HG02588 (cell line): ENCODE measurements around the gene NDUFAF5.

Experiments used
- ATAC-seq: cut with Tn5 transposase; IDR thresholded peaks from one replicate; pipeline ENCODE4 v1.9.1; 2021; ENCODE audit warnings: mild to moderate bottlenecking, moderate library complexity; ENCODE audit not compliant: unreplicated experiment

NDUFAF5 gene

DNA sequence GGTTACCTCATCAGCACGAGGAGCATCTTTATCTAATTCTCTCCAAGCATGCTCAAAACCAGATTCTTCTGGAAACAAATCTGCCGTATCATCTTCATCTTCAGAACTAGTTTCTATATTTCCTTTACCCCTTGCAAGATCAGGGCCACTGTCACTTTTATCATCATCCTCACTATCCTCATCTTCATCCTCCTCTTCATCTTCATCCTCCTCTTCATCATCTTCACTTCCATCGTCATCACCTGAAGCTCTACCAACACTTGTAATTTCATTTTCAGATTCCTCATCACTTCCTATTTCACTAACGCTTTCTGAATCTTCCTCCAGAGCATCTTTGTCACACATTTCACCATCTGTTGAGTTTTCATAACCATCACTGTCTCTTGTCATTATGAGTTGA, 9.0 kb upstream of the NDUFAF5 start:
- ATAC-seq, result no peak

DNA sequence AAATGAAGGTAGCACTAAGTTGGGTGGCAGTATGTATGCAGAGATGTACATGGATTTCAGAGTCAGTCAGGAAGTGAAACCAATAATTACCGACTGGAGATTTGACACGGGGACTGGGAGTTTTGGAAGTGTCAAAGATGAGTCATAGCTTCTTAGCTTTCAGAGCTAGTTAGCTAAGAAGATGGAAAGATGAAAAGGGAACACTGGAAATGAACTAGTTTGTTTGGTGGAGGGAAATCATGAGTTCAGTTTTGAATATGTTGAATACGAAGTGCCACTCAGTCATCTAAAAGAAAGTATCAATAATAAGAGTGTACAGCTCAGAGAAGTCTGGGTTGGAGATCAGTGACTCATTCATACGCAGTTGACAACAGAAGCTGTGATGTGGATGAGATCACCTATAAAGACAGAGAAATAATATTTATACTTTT, 7.6 kb upstream of the NDUFAF5 start:
- ATAC-seq, result no peak

DNA sequence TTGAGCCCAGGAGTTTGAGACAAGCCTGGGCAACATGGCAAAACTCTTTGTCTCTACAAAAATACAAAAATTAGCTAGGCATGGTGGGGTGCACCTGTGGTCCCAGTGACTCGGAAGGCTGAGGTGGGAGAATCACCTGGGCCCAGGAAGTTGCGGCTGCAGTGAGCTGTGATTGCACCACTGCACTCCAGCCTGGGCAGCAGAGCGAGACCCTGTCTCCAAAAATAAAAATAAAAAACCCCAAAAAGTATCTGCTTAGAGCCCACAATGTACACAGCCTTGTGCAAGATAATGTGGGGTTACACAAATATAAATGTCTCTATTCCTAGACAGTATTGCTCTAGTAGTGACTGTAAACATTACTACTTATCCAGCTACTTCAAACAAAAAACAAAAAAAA, 6.0 kb upstream of the NDUFAF5 start:
- ATAC-seq, result no peak

DNA sequence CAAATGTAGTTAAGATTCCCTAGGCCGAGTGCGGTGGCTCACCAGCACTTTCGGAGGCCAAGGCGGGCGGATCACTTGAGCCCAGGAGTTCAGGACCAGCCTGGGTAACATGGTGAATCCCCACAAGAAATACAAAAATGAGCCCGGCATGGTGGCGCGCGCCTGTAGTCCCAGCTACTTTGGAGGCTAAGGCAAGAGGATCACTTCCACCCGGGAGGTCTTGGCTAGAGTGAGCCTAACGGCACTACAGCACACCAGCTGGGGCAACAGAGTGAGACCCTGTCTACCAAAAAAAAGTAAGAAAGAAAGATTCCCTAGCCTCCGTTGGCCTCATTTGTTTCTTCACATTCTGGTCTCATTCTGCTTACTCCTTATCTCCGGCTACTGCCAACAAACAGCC, 1.3 kb upstream of the NDUFAF5 start:
- ATAC-seq, result no peak

DNA sequence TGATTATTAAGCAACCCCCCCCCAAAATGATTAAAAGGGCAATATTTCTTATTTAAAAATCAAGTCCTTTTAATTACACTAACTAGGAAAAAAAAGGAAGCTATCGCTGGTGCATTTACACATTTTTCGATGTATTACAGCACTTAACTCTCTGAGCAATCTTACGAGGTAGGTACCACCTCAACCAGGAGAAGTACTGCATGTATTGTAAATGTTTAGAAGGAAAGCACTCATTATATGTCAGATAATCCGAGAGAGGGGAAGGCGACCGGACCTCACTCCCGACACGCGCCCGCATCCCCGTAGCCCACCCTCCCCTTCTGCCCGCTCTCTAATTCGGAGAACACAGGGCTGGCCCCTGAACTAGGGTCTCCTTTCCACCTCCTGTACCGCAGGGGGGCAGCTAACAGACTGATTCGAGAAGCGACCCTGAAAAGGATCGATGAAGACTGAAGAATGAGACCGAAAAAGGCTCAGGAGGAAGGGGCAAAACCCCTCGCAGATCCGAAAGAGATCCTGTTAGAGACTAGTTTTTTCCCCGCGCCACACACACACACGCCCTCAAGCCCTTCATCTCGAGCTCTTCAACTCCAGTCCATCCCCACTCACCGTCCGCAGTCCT, 446 bp upstream of the NDUFAF5 start:
- peak; percentile 7 for ATAC-seq

DNA sequence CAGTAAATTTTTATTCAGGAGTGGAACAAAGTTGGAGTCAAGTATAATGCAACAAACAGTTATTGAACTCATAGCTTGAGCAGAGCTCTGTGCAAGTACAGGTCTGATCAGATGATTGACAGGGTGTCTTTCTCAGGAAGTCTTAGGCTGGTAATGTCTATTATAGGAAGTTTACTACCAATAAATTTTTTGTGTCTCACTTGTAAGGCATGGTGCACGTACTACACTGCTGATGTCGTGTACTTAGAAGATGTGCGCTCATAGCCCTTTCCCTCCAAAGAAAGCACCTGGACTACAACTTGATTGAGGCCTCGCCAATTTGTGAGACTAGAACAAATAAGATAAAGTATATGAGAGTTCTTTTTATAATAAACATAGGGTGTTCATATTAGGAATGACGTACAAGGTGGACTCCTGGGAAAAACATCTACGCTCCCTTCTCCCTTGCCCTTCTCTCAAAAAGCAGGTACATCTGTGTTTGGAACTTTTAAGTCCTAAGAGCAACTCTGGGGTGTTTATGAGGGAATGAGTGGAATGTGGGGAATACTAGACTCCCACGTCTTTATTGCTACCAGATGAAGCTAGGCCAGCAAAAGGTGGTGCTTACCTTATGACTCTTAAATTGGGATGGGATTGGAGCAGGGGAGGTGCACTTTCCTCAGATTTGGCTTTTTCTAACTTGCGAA, 1.5 kb downstream of the NDUFAF5 start:
- no peak for ATAC-seq

DNA sequence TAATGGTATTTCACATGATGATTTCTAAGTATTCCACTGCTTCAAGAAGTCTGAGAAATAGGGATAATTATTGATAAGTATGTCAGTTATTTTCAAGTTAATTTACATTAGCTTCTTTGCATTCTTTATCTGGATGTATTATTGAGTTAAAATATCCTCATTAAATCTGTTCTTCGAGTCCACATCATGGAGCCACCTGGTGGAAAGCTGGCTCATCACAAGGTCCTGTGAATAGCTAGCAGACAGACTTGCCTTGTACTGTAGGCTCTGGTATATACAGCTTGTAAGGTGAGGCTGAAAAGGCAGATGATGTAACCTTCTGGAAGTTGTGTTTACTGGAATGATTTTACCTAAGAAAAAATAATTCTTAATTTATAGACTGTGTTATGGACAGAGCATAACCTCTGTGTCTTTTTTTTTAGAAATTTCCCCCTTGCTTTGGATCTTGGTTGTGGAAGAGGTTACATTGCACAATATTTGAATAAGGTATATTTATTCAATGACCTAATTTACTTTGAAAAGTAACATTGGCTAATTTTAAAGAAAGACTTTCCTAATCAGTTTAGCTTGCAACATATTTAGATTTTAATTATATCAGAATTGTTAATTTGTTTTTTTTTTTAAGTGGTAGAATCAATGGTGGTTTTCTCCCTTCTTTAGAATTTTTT, 3.5 kb downstream of the NDUFAF5 start:
- ATAC-seq, result no peak

DNA sequence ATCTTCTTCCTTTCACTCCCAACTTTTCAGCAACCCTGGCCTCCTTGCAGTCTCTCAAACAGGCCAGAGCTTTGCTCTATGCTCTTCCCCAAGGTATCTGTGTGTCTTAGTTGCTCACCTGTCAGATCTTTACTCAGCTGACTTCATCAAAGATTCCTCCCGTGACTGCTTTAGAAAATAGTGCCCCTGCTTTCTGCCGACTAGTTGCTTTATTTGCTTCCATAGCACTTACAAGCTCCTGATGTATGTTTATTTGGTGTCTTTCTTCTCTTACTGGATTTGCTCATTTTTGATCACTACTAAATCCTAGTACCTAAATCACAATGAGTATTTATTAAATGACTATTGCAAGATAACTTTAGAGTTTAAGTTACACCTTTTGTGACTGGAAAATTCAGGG, 5.9 kb downstream of the NDUFAF5 start:
- ATAC-seq, result no peak

DNA sequence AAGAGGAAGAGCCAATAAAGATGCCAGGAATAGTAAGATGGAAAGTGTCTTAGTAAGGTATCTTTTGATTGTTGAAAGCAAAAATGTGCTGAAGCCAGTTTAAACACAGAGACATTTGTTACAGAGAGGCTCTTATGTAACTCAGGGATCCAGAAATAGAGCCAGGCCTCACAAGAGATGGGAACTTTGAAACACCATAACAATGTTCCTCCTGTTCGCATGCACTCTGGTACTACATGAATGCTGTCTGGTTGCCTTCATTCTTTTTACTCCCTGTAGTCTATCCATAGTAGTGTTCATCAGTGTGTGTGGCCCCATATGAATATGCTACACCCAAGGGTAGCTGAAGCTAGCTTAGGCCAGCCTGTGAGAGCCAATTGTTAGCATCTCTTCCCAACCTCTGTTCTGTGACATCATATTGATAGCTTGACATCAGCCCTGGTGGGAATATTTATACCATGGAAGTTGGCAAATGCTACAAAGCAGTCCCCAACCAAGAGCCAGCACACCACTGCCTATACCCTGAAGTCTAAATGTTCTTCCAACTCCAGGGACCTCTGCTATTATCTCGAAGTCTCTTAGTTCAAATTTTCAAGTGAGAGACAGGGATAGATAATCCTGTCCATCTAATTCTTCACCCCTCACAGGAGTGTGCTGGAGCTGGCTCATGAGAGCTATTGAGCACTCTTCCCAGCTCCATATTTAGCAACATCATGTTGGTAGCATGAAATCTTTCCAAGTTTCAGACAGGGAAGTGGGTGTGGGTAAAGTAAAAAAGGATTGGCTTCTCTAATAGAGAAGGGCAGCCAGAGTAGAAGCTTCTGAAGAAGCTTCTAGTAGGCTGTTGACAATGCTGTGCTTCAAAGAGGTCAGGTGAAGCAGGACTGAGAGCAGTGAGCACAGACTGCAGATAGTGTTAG, 7.0 kb downstream of the NDUFAF5 start:
- ATAC-seq, result no peak

DNA sequence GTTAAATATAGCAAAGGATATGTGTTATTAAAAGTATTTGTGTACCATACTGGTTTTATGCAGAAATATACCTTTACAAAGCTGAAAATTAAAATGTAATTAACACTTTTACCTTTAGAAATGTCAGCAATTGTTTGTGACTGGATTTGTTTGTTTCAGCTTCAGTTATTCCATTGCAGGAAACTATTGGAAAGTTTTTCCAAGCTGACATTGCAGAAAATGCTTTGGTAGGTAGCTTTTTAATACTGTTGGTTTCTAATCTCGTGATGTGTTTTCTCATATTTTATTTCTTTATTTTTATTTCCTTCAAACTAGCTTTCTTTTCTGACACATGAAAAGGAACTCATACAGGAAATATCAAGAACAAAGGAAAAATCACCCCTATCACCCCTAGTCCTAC, 8.2 kb downstream of the NDUFAF5 start:
- no peak for ATAC-seq

DNA sequence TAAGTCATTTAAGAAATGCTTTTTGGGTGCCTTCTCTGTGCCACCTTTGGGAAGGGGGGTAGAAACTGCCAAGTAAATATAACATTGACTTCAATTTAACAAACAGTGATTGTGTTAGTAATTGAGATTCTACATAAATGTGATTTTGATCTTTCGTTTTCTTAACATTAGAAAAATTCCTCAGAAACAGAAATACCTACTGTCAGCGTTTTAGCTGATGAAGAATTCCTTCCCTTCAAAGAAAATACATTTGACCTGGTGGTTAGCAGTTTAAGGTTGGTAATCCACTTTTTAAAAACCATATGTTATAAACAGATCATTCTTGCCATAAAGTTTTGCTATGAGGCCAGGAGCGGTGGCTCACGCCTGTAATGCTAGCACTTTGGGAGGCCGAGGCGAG, 9.8 kb downstream of the NDUFAF5 start:
- ATAC-seq, result no peak

DNA sequence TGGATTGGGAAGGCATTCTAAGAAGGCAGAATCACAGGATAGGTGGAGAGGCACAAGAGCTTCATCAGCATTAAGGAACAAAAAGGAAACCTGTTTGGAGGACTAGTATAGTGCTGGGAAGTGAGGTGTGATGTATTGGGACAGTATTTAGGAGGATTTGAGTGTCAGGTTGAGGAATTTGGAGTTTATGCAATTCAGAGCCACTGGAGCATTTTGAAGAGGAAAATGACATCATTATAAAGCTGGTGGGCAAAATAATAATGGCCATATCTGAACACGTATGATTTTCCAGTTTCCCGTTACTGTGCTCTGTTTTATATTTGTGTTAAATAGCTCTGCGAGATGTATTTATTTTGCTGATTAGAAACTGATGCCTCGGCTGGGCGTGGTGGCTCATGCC, 14.2 kb downstream of the NDUFAF5 start:
- ATAC-seq, result no peak

DNA sequence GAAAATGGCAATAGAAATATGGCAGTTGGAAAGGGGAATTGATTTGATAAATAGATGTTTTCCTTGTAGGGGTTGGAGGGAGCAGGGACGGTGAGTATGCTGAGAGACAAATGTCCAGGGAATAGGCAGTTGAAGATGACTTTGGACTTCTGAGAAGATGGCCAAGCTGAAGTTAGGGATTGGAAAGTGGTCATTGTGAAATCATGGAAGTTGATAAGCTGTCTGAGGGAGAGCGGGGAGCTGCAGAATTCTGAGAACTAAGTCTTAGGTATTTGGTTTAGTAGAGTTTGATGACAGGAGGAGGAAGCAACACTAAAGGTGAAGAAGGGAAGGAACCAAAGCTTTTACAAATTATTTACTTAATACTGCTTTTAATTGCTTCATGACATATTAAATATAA, 15.1 kb downstream of the NDUFAF5 start:
- ATAC-seq, result no peak

DNA sequence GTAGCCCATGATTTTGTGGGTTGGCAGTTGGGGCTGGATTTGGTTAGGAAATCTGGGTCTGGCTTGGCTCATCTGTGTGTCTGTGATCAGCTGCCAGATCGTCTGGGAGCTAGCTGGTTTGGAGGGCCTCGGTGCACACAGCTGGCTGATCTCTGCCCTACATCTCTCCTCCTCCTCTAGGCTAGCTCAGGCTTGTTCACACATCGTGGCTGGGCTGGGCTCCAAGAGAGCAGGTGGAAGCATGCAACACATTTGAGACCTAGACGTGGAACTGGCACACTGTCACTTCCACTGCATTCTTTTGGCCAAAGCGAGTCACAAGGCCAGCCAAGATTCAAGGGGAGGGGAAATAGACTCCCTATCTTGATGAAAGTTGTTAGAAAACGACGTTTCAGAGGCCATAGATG, 15.9 kb downstream of the NDUFAF5 start:
- no peak for ATAC-seq

DNA sequence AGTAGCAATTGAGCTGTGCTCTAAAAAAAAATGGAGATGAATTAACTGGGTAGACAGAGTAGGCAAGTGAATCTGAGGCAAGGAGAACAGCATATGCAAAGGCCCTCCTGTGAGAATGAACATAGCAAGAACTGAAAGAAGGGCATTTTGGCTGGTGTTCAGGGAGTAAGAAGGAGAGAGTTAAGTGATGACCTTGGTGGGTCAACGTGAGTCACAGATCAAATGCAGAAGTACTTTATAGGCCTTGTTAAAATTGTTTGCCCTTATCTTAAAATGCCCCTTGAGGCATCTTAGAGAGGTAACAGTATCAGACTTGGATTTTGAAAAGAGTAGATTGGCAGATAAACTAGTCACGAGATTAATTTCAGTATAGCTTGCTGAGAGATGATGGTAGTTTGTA, 24.5 kb downstream of the NDUFAF5 start:
- ATAC-seq, result no peak

DNA sequence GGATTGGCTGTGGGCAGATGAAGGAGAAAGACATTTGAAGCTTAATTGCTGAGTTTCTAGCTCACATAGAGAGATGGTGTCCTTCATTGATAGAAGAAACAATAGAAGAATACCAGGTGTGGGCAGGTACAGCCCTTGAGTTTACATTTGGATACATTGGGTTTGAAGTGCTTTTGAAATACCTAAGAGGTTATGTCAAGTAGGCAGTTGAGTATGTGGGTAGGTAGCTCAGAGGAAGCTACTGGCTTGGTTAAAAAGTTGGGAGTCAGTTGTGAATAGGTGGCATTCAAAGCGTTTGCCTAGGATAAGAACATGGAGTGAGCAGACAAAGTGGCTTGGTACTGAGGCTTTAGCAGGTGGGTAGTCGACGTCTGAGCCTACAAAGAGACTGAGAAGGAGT, 25.0 kb downstream of the NDUFAF5 start:
- ATAC-seq, result no peak

DNA sequence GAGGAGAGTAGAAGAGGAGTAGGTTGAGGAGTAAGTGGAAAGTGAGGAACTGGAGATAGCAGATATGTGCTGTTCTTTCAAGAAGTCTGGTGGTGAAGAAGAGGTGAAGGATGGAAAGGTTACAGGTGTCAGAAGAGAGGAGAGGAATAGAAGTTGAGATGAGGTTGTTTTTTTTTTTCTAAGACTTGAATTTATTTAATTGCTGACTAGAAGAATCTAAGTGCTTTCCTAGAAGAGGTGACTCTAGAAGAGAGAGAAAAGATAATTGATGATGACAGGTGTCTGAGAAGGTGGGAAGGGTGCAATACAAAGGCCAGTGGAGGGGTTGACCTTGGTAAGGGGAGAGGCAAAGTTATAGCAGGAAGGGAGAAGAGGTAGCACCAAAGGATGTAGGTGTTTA, 25.6 kb downstream of the NDUFAF5 start:
- no peak for ATAC-seq

DNA sequence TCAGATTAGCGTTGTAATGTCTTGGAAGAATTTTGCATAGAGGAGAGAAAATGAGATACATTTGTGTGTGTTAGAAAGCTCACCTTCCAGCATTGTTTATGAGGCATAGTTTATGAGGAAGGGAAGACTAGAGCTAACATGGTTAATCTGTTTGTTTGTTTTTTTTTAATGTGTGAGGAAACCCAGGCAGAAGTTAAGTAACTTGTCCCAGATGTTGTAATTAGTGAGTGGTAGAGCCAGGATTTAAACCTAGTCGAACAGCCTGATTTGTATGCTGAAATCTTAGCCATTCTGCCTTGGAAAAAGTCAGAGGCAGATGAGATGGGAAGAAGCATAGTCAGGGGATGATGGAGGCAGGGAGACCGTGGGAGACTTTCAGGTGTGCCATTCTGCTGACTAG, 29.1 kb downstream of the NDUFAF5 start:
- no peak for ATAC-seq

DNA sequence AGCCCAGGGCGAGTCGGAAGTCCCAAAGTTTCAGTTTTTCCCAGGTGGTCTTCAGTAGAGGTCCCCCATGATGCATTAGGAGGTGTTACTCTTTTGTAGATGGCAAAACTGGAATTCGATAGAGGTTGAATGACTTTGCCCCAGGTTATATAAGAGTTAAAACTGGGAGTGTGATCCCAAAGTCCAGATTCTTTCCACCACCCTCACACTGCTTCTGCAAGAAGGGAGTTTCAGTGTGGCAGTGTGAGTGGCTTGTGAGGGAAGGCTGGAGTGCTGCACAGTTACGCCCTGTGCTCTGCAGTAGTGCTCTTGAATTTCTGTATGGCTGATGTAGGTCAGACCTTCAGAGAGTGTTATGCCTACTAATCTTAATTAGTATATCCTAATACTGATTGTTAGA, 29.8 kb downstream of the NDUFAF5 start:
- no peak for ATAC-seq

DNA sequence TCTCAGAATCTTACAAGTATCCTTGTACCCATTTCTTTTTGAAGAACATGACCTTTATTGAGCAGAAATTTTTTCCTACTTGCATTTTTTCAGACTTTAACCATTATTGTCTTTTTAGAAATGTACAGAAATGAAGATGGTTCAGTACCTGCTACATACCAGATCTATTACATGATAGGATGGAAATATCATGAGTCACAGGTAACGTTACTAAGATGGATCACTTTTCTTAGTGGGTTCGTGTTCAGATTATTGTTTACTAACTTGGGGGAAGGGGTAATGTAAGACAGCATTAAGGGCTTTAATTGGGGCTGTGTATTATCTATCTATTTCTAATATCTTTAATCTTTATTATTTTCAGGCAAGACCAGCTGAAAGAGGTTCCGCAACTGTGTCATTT, 31.9 kb downstream of the NDUFAF5 start:
- ATAC-seq, result no peak

DNA sequence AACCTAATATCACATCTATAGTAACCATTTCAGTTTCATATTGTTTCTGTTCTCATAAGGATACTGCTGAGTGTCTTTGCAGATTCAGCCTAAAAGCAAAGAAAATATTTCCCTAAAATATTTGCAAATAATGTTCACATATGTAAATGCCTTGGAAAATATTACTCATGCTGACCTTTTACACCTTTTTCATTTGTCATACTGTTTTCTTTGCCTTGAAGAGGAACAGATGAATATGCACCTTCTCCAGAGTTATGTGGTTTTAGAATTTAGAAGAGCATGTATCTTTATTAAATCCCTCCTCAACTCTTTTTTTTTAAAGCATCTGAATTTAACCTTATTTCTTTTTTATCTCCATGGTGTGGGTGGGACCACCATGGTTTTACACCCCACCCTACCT, 32.5 kb downstream of the NDUFAF5 start:
- no peak for ATAC-seq
